C1 segment of cervical spinal cord (tissue), 14 donors: ENCODE results near the gene TPPP2.

Experiments
- DNase-seq, 14 donors: peaks; one replicate each; lab custom pipeline; 2025; lab: John Stamatoyannopoulos, UW

TPPP2 gene

DNA sequence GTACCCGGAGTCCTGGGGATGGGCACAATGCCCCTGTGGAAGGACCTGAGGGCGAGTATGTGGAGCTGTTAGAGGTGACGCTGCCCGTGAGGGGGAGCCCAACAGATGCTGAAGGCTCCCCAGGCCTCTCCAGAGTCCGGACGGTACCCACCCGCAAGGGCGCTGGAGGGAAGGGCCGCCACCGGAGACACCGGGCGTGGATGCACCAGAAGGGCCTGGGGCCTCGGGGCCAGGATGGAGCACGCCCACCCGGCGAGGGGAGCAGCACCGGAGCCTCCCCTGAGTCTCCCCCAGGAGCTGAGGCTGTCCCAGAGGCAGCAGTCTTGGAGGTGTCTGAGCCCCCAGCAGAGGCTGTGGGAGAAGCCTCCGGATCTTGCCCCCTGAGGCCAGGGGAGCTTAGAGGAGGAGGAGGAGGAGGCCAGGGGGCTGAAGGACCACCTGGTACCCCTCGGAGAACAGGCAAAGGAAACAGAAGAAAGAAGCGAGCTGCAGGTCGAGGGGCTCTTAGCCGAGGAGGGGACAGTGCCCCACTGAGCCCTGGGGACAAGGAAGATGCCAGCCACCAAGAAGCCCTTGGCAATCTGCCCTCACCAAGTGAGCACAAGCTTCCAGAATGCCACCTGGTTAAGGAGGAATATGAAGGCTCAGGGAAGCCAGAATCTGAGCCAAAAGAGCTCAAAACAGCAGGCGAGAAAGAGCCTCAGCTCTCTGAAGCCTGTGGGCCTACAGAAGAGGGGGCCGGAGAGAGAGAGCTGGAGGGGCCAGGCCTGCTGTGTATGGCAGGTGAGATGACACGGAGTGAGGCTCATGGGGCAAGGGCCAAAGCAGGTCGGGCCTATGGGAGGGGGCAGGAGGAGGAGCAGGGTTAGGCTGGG is 44.6 kb downstream of the TPPP2 start:
- DNase-seq, result peak in 1 of 14 donors; percentile 46

- no peak for DNase-seq
These were observed 45.9 kb downstream of the TPPP2 start for GRCh38 chr14:21075719-21076437.

- DNase-seq, result no peak
These were observed 47.7 kb downstream of the TPPP2 start for GRCh38 chr14:21077672-21078071.

DNA sequence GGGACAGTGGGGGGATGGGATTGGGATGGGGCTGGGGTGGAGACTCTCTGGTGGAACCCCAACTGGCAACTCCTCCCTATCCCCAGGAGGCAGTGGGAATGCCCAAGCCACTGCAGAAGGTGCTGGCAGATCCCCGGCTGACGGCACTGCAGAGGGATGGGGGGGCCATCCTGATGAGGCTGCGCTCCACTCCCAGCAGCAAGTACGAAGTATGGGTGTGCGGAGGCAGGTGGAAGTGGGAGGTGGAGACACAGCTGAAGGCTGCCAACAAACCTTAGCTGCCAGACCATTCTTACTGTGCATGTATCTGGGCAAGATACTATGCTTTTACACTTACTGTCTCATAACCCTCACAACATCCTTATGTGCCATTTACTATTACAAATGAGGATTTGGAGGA is 48.3 kb downstream of the TPPP2 start:
- DNase-seq, result no peak

DNA sequence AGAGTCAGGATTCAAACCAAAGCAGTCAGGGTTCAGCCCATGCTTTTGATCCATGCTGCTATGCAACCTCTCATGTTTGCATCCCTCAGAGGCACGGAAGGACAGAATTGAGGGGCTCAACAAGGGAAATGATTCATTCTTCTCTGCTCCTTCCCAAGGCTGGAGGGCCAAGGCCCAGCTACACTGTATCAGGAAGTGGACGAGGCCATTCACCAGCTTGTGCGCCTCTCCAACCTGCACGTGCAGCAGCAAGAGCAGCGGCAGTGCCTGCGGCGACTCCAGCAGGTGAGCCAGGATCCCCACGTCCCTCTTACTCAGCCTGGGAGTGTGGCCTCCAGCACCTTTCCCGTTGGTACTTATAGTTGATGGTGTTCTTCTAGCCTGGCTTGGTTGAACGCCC is 48.7 kb downstream of the TPPP2 start:
- DNase-seq, result no peak

DNA sequence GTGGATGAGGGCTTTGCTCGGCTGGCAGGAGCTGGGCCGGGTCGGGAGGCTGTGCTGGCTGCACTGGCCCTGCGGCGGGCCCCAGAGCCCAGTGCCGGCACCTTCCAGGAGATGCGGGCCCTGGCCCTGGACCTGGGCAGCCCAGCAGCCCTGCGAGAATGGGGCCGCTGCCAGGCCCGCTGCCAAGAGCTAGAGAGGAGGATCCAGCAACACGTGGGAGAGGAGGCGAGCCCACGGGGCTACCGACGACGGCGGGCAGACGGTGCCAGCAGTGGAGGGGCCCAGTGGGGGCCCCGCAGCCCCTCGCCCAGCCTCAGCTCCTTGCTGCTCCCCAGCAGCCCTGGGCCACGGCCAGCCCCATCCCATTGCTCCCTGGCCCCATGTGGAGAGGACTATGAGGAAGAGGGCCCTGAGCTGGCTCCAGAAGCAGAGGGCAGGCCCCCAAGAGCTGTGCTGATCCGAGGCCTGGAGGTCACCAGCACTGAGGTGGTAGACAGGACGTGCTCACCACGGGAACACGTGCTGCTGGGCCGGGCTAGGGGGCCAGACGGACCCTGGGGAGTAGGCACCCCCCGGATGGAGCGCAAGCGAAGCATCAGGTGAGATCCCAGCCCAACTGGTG is 51.6 kb downstream of the TPPP2 start:
- no peak for DNase-seq
